ENCODE results near the gene GHSR. TPM values are rescaled to one million over a fixed set of nuclear protein-coding genes. Genes with fewer than 3 reads are reported as not detected.

GHSR gene
- polyA plus RNA-seq, 1 donor from 2014 or later, result not detected

GRCh38 chr3:172415323-172415722 is 32.9 kb downstream of the GHSR start:
- Histone ChIP-seq H3K27me3 (ENCODE audit: insufficient read depth, low read depth, low read length) (no peaks in the 10 kb centered on the region), H3K27ac (ENCODE audit: low read length) (no peak overlapping the region), H3F3A (ENCODE audit: insufficient read depth, low read length, poor library complexity, severe bottlenecking) (no peaks in the 10 kb centered on the region), H3K4me3 (ENCODE audit: low read length) (no peak overlapping the region), H3K9ac (ENCODE audit: low read length) (no peak overlapping the region), H3K9me2 (ENCODE audit: insufficient read depth, low read length) (no peaks in the 10 kb centered on the region), H2AFZ (ENCODE audit: low read depth, low read length) (no peak overlapping the region), H3K9me3 (ENCODE audit: low read length) (no peaks in the 10 kb centered on the region), H3K36me3 (ENCODE audit: insufficient read depth, low read length) (no peaks in the 10 kb centered on the region), H4K20me1 (ENCODE audit: insufficient read depth) (no peaks in the 10 kb centered on the region), H3K79me2 (replicated peaks; ENCODE audit: insufficient read depth, low read length) (no peaks in the 10 kb centered on the region), H3K4me2 (ENCODE audit: low read length) (no peak overlapping the region)
- TF ChIP-seq CTCF (IDR thresholded peaks at IDR 0.05; ENCODE audit: poor library complexity, severe bottlenecking) (no peak), EZH2 (IDR thresholded peaks at IDR 0.05; ENCODE audit: borderline replicate concordance, insufficient read depth, low read length, poor library complexity, severe bottlenecking) (no peak), EP300 (conservative IDR thresholded peaks at IDR 0.05; ENCODE audit: poor library complexity, severe bottlenecking) (no peak), MXI1 (conservative IDR thresholded peaks at IDR 0.05; ENCODE audit: poor library complexity, severe bottlenecking) (no peak), SMC3 (conservative IDR thresholded peaks at IDR 0.05; ENCODE audit: poor library complexity) (no peak), TAF1 (IDR thresholded peaks at IDR 0.05; ENCODE audit: low read depth) (no peak), RAD21 (conservative IDR thresholded peaks at IDR 0.05) (no peak), POLR2AphosphoS5 (IDR thresholded peaks at IDR 0.05) (no peak)
- TF ChIP-seq, protein P1, sequence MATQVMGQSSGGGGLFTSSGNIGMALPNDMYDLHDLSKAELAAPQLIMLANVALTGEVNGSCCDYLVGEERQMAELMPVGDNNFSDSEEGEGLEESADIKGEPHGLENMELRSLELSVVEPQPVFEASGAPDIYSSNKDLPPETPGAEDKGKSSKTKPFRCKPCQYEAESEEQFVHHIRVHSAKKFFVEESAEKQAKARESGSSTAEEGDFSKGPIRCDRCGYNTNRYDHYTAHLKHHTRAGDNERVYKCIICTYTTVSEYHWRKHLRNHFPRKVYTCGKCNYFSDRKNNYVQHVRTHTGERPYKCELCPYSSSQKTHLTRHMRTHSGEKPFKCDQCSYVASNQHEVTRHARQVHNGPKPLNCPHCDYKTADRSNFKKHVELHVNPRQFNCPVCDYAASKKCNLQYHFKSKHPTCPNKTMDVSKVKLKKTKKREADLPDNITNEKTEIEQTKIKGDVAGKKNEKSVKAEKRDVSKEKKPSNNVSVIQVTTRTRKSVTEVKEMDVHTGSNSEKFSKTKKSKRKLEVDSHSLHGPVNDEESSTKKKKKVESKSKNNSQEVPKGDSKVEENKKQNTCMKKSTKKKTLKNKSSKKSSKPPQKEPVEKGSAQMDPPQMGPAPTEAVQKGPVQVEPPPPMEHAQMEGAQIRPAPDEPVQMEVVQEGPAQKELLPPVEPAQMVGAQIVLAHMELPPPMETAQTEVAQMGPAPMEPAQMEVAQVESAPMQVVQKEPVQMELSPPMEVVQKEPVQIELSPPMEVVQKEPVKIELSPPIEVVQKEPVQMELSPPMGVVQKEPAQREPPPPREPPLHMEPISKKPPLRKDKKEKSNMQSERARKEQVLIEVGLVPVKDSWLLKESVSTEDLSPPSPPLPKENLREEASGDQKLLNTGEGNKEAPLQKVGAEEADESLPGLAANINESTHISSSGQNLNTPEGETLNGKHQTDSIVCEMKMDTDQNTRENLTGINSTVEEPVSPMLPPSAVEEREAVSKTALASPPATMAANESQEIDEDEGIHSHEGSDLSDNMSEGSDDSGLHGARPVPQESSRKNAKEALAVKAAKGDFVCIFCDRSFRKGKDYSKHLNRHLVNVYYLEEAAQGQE (IDR thresholded peaks at IDR 0.05; ENCODE audit: borderline replicate concordance), result no peak

DNA sequence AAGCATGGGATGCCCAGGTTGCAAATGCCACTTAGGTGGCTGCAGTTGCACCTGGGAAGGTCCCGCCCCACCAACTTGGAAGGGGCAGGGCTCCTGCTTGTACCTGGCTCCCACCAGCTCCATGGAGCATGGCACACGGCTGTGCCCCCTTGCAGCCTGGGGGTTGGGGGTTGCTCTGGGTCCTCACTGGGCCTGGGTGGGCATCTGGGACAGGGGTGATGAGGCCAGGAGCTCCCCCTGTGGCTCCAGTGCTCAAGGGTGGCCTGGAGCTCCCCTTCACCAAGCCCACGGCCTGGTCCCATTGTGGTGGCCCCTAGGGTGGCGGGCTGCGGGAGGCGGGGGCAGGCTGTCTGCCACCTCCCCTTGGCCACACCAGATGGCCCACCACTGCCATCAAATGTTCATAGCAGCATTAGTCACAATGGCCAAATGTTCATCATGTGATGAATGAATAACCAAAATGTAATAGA is 36.7 kb downstream of the GHSR start:
- H3K4me2 ChIP-seq (ENCODE audit: low read length), result no peak overlapping the region
- H3K27me3 ChIP-seq (ENCODE audit: insufficient read depth, low read depth, low read length), result no peaks in the 10 kb centered on the region
- no peaks in the 10 kb centered on the region for H3K79me2 ChIP-seq (replicated peaks; ENCODE audit: insufficient read depth, low read length)
- H3K9me3 ChIP-seq (ENCODE audit: low read length), result no peaks in the 10 kb centered on the region
- no peak overlapping the region for H2AFZ ChIP-seq (ENCODE audit: low read depth, low read length)
- no peak overlapping the region for H3K9ac ChIP-seq (ENCODE audit: low read length)
- no peak for TF ChIP-seq POLR2AphosphoS5 (IDR thresholded peaks at IDR 0.05)
- no peak for TF ChIP-seq SMC3 (conservative IDR thresholded peaks at IDR 0.05; ENCODE audit: poor library complexity)
- TF ChIP-seq RAD21 (conservative IDR thresholded peaks at IDR 0.05), result no peak
- no peak for TF ChIP-seq EZH2 (IDR thresholded peaks at IDR 0.05; ENCODE audit: borderline replicate concordance, insufficient read depth, low read length, poor library complexity, severe bottlenecking)
- no peak for TF ChIP-seq CTCF (IDR thresholded peaks at IDR 0.05; ENCODE audit: poor library complexity, severe bottlenecking)
- no peak for TF ChIP-seq TAF1 (IDR thresholded peaks at IDR 0.05; ENCODE audit: low read depth)
- no peak for TF ChIP-seq MXI1 (conservative IDR thresholded peaks at IDR 0.05; ENCODE audit: poor library complexity, severe bottlenecking)
- TF ChIP-seq, protein P1 (IDR thresholded peaks at IDR 0.05; ENCODE audit: borderline replicate concordance), result no peak
- TF ChIP-seq EP300 (conservative IDR thresholded peaks at IDR 0.05; ENCODE audit: poor library complexity, severe bottlenecking), result no peak
- no peak overlapping the region for H3K4me3 ChIP-seq (ENCODE audit: low read length)
- H4K20me1 ChIP-seq (ENCODE audit: insufficient read depth), result no peaks in the 10 kb centered on the region
- no peaks in the 10 kb centered on the region for H3K9me2 ChIP-seq (ENCODE audit: insufficient read depth, low read length)
- H3K36me3 ChIP-seq (ENCODE audit: insufficient read depth, low read length), result no peaks in the 10 kb centered on the region
- H3K27ac ChIP-seq (ENCODE audit: low read length), result no peak overlapping the region
- no peaks in the 10 kb centered on the region for H3F3A ChIP-seq (ENCODE audit: insufficient read depth, low read length, poor library complexity, severe bottlenecking)
